NCI-H2029 (cell line): Measurements from ENCODE around the gene SLC16A10.
A peak's percentile ranks its signal among the peaks of the same experiment; 100 is the strongest.
"Not testable (repeated sequence)": the region's sequence is repeated elsewhere in the genome, so short reads cannot be mapped to it uniquely, and the experiment has no call there.

Source experiments
- DNase-seq: peaks from one replicate; lab custom pipeline; 2025; lab: John Stamatoyannopoulos, UW

Gene SLC16A10

DNA sequence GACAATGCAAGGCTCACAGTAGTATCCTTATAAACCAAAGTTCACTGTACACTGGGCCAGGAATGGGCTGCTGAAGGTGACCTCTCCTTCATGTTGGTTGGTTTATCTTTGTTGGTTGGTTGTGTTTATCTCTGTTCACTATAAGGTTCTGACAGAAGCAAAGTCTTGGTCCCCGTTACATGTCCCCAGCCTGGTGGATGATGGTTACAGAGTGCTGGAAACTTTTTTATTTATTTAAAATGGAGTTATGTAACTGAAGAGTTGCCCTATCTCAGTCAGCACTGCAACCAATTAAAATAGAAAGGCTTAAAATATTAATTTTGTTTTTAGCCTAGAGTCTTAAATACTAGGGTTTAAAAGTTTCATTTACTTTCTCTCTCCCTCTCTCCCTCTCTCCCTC is 100.6 kb downstream of the SLC16A10 start:
- DNase-seq = no peak

DNA sequence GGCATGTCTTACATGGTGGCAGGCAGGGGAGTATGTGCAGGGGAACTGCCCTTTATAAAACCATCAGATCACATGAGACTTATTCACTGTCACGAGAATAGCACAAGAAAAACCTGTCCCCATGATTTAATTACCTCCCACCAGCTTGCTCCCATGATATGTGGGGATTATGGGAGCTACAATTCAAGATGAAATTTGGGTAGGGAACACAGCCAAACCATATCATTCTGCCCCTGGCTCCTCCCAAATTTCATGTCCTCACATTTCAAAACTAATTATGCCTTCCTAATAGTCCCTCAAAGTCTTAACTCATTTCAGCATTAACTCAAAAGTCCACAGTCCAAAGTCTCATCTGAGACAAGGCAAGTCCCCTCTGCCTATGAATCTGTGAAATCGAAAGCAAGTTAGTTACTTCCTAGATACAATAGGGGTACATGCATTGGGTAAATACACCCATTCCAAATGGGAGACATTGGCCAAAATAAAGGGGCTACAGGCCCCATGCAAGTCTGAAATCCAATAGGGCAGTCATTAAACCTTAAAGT is 102.4 kb downstream of the SLC16A10 start:
- not testable (repeated sequence) for DNase-seq

DNA sequence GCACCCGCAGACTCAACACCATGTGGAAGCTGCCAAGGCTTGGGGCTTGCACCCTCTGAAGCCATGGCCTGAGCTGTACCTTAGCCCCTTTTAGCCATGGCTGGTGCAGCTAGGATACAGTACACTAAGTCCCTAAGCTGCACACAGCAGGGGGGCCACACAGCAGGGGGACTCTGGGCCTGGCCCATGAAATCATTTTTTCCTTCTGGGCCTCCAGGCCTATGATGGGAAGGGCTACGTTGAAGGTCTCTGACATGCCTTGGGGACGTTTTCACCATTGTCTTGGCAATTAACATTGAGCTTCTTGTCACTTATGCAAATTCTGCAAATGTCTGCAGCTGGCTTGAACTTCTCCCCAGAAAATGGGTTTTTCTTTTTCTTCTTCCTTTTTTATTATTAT is 103.3 kb downstream of the SLC16A10 start:
- DNase-seq = no peak

DNA sequence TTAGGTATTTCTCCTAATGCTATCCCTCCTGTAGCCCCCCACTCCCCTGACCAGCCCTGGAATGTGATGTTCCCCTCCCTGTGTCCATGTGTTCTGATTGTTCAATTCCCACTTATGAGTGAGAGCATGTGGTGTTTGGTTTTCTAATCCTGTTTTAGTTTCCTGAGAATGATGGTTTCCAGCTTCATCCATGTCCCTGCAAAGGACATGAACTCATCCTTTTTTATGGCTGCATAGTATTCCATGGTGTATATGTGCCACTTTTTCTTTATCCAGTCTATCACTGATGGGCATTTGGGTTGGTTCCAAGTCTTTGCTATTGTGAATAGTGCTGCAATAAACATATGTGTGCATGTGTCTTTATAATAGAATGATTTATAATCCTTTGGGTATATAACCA is 103.8 kb downstream of the SLC16A10 start:
- not testable (repeated sequence) for DNase-seq

DNA sequence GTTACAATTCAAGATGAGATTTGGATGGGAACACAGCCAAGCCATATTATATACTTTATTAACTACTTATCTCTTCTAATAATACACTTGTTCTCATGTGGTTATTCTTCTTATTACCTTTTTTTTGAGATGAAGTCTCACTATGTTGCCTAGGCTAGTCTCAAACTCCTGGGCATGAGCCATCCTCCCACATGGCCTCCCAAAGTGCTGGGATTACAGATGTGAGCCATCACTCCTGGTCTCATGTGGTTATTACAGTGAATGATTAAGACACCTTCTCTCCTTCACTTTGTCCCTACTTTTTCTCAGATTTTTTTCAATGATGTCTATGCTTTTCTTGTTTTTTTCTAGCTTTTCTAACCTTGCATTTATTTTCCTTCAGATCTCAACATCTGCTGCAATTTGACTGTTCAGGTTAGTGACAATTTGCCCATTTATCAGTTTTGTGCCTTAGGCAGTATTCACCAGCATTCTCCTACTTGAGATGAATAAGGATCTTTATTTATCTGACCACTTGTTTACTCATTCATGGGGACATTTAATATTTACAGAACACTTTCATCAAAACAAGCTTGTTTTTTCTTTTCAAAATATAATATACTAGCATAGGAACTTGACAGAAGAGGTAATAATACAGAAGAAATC is 105.7 kb downstream of the SLC16A10 start:
- DNase-seq = no peak

DNA sequence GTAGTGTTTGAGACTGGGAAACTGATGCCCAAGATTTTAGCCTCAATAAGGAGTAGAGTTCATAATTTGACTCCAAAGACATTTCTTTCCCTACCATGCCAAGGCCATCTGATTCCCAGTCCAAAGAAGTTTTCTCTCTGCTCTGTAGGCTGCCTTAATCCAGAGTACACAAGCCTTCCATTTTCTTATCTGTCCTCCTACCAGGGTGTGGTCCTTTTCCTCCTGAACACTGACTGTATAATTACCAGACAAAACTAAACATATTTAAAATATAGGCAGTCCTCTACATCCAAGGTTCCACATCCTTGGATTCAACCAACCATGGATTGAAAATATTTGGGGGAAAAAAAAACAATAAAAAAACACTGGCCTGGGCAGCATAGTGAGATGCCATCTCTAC is 108.4 kb downstream of the SLC16A10 start:
- DNase-seq = no peak

DNA sequence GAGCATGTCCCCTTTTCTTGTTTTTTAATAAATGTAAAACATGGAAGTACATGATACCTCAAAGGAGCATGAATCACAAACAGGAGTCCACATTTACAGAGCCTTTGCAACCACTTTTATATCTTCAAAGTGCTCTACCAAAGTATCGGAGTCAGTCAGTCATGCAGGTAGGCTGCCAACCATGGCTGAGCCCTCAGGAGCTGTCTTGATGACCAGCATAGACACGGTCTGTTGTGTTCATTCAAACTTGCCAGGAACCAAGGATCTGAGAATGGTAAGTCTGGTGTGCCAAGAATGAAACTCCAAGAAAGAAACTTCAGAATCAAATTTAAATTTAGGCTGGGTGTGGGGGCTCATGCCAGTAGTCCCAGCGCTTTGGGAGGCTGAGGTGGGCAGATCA is 111.5 kb downstream of the SLC16A10 start:
- DNase-seq = no peak

DNA sequence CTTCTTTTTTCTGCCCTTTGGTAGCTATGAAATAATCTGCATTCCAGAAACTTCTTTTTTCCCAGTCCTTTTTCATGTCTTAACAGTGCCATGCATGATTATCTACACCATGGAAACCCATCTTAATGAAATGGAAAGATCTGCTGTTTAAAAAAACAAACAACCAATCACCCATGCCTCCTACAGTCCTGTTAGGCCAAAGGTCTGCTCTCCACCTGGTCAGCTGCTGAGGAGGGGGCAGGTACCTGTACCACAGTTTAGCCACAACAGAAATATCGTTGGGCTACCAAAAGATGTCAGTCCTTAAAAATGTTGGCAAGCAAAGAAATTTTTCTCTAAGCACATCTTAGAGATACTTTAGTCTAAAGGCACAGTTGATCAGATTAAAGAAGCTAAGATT is 112.6 kb downstream of the SLC16A10 start:
- no peak for DNase-seq

DNA sequence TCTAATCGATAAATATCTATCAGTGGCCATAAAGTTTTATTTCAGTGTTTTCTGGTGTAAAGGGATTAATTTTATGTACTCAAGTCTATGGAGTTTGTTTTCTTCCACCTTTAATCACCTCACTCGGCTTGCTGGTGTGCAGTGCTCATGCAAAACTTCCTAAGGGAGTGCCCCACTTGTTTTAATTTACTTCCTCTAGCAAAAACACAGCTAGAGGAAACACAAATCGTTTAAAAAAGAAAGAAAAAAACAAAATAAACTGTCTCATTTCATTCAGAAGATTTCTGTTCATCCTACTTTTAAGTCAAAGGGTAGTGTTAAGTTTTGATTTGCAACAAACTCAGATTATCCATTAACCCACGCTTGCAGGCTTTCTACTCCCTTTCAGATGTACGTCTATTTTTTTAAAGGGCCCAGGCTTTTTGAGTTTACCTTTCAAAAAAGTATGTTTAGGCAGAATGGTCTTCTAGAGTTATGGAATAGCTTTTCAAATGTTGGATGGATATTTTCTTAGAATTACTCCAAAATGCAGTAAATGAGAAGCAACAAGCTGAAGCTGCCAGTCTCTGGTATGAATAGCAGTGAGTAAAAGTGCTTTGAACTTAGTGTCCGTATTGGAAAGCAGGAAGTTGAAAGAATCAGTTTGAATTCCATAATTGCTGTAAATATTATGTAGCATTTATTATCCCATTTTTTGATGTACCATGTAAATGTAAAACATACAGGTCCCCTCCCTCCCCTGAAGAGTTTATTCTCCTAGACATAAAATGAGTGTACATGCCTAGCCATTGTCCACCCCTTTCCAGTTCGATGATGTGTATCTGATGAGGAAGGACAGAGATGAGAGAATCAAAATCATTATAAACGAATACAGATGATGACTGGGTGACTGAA is 113.3 kb downstream of the SLC16A10 start:
- no peak for DNase-seq

DNA sequence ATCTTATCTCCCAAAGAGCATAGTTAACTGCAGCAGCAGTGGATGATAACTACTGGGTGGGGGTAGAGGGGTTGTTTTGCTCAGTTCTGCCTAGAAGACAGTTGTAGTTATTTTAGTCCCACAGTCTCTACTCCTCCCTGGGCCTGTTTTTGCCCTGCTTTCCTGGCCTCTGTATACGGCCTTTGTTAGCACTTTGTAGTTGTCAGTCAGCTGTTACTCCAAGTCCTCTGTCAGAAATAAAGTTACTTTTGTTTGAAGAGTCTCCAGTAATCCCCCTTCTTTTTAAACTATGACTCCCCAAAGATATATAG is 113.9 kb downstream of the SLC16A10 start:
- no peak for DNase-seq

DNA sequence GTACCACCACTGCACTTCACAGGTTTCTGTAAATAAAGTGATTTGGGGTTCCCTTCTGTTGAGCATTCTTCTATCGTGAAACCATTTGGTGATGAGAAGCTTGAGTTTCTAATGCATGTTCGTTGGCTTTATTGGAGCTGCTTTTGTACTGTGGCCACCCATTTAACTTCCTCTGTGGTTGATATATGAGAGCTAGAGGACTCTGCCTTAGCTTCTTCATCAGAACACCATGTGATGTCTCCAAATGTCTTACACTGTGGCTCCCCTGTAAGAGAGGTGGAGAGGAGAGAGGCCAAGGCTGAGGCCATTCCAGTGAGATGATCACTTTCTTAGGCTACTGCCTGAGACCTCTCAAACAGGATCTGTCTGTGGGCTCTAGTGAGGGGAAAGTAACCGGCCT is 114.5 kb downstream of the SLC16A10 start:
- DNase-seq = no peak

DNA sequence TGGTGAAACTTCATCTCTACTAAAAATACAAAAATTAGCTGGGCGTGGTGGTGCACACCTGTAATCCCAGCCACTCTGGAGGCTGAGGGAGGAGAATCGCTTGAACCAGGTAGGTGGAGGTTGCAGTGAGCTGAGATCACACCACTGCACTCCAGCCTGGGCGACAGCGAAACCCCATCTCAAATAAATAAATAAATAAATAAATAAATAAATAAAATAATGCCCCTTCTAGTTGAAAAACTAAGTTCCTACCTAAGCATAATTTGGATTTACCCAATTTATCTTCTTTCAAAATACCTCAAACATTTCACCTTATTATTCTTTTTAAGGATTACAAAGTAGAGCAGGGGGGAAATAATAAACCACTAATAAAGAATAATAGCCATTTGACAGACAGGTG is 116.2 kb downstream of the SLC16A10 start:
- DNase-seq = not testable (repeated sequence)

DNA sequence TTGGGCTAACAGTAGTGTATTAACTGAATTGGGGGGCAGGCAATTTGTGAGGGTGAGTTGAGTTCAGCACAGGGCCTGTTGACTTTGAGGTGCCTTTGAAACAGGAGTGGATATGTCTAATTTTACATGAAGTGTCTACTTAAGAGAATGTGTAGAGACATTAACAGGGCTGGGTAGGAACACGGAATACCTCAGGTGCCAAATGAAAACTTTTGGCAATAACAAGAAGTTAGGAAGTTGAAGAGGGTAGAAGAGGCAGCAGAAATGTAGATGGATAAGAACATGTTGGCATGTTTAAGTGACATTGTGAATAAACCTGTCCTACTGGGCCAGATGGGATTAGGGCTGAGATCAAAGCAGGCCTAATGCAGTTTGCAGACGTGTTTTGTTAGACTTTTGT is 117.0 kb downstream of the SLC16A10 start:
- DNase-seq = no peak

DNA sequence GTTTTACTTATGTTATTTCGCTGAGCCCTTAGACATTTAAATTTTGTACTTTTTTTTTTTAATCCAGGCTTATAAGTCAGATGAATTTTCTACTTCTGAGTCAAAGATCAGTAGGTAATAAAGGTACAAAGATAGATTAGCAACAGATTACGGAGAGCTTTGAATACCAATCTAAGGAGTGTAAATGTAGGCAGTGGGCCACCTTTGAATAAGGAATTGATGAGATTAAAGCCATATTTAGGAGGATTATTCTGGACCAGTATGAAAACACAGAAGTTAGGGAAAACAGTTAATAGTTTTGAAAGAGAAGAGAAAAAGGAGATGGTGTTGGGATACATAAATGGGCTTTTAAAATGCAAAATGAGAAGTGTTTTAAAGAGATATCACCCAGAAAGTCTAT is 117.6 kb downstream of the SLC16A10 start:
- DNase-seq = no peak

DNA sequence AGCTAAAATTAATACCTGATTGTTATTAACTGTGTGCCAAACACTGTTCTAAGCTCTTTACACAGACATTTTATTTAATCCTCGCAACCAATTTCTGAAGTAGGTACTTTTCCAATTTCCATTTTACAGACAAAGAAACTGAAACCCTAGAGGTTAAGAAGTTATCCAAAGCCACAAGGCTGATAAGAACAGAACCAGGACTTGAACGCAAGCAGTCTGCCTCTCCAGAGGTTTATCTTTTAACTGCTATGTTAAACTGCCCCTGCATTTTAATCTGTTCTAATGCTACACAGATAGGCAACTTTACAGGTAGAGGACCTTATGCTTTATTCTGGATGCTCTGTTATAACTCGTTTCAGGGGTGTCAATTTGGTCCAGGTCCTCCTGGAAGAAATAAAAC is 118.2 kb downstream of the SLC16A10 start:
- DNase-seq = no peak

DNA sequence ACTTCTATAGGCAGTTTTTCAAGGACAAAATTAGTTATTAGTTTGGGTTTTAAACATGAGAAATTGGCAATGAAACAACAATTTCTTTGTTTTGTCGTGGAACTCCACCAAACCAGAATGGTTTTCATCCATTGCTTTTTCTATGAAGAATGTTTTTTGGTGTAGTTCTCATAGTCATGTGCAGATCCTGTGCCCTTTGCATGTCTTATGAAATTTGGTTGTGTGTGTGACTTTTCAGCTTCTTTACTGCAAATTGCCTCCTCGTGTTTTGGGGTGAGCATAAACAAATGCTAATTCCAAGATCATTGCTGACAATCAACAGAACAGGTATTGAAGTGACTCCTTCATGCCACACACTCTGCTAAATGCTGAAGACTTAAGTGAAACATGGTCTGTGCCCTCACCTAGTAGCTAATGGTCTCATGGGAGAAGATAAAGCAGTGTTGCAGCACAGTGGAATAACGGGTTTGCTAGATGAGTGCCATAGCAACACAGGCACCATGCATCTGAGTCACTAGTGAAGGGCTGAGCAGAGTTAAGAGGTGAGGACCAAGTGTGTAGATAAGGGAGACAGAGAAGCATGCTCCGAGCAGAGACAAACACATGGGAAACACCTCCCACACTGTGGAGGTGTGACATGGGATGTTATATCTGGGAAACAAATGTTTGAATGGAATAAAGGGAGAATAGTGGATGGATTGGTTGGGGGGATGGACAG is 120.0 kb downstream of the SLC16A10 start:
- no peak for DNase-seq

DNA sequence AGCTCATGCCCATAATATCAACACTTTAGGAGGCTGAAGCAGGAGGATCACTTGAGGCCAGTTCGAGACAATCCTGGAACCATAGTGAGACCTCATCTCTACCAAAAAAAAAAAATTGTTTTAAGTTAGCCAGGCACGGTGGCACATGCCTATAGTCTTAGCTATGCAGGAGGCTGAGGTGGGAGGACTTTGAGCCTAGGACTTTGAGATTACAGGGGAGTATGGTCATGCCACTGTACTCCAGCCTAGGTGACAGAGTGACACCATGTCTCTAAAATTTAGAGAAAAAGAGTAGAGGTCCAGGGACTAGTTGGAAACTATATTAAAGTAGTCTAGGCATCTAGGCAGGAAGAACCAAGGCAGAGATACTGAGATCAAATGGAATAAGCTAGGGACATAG is 121.6 kb downstream of the SLC16A10 start:
- no peak for DNase-seq

DNA sequence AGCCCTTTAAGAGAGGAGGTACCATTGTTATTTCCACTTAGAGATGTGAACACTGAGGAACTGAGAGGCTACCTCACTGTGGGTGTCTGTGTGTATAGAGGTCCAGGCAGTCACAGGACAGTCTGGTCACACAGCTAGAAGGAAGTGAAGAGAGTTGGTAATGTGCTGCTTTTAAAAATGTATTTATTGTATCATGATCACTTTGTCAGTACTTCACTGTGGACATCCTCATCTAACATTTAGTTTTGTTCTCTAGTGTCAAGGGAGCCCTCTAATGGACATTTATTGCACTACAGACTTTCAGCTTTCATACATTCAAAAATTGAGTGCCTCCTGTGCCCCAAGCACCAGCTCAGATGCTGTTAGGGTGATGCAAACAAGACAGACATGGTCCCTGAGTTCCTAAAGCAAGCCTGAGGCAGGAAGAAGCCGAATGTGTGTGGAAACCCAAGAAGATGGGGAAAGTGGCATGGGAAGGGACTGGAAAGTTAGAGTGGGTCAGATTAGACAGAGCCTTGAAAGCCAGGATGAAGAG is 123.0 kb downstream of the SLC16A10 start:
- peak; percentile 44 for DNase-seq

DNA sequence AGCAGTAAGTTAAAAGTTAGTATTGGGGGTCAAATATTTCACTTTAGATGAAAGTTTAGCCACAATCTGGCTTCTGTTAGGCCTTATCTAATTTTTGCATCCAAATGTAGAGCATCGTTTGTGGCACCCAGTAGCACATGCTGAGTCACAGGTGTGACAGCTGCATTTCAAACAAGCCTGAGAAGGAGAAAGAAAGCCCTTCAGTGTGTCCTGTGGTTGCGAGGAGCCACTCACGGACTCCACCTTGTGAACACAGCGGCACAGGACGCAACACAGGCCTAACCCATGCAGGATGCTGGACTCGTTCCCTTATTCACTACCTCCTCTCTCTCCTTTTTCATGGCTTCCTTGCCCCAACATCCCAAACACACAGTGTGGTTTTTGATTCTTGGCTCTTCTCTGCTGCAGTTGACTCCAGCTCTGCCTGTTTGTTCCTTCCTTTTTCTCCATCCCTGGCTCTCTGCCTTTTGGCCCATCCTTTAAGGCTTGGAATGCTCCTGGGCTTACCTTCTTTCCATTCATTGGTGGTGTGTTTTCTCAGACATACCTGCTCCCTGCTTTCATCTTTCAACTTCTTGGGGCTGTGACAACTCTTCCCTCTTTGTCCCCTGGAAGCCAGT is 124.2 kb downstream of the SLC16A10 start:
- no peak for DNase-seq

DNA sequence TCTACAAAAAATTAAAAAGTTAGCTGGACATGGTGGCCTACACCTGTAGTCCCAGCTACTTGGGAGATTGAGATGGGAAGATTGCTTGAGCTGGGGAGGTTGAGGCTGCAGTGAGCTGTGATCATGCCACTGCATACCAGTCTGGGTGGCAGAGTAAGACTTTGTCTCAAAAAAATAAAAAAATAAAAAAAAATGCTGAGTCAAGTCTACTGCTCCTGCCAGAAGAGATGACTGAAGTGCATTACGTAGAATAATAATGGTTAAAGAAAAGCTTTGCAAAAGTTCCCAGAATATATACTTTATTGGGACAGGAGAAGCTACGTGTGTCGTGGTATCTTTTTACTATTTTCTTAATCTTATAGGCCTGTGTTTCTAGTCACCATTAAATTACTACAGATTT is 125.3 kb downstream of the SLC16A10 start:
- no peak for DNase-seq

DNA sequence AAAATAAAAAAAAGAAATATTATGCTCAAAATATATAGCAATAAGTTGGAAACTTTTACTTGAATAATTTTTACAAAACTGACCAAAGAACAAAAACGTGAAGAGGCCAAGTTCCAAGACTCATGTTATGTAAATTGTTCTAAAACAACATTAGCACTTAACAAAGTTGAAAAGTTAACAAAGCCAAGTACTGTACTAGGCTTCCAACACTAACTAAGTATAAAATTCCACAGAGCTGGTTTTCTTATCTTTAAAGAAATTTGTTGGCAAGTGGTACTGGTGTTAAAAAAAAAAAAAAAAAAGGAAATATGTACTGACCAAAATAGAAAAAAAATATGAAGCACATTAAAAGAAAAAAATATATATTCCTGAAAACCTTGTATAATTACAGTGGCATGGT is 127.8 kb downstream of the SLC16A10 start:
- DNase-seq = no peak

DNA sequence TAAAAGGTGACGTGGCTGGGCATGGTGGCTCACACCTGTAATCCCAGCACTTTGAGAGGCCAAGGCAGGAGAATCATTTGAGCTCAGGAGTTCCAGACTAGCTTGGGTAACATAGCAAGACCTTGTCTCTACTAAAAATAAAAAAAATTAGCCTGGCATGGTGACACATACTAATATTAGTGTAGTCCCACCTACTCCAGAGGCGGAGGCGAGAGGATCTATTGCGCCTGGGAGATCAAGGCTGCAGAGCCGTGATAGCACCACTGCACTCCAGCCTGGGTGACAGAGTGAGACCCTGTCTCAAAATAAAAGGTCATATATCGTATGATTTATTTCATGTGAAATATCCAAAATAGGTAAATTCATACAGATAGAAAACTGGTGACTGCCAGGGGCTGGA is 132.5 kb downstream of the SLC16A10 start:
- no peak for DNase-seq
